D721Med (cell line): ENCODE data around the gene TM9SF1.
"Not testable (repeated sequence)": the region's sequence is repeated elsewhere in the genome, so short reads cannot be mapped to it uniquely, and the experiment has no call there.

Experiments
- DNase-seq: peaks from one replicate; pipeline ENCODE4 v3.0.0; 2011; ENCODE audit warnings: low spot score; ENCODE audit not compliant: insufficient read length
- FAIRE-seq: peaks from 2 replicates; lab custom pipeline; 2011; peaks lifted over from hg19 to GRCh38; lab: Jason Lieb, UNC
- CTCF ChIP-seq: IDR thresholded peaks from 2 replicates; pipeline ENCODE4 v1.5.1; 2012; ENCODE audit warnings: mild to moderate bottlenecking, control low read depth; ENCODE audit not compliant: insufficient read depth; ENCODE audit errors: missing control alignments

The TM9SF1 gene

GRCh38 chr14:24211311-24211710 is 16.1 kb upstream of the TM9SF1 start:
- no peak for FAIRE-seq
- no peak for DNase-seq
- TF ChIP-seq CTCF, result no peak

GRCh38 chr14:24207625-24208024 is 12.4 kb upstream of the TM9SF1 start:
- FAIRE-seq (no peak), DNase-seq (no peak)
- TF ChIP-seq CTCF, result no peak

GRCh38 chr14:24207104-24207551 is 11.9 kb upstream of the TM9SF1 start:
- no peak for FAIRE-seq
- TF ChIP-seq CTCF, result no peak
- DNase-seq, result no peak

- DNase-seq, result no peak
- FAIRE-seq, result no peak
- TF ChIP-seq CTCF, result no peak
These were observed 11.2 kb upstream of the TM9SF1 start for GRCh38 chr14:24206260-24207103.

- no peak for FAIRE-seq
- TF ChIP-seq CTCF, result no peak
- DNase-seq, result no peak
These were observed 9.2 kb upstream of the TM9SF1 start for GRCh38 chr14:24204163-24205146.

GRCh38 chr14:24203249-24203886 is 8.1 kb upstream of the TM9SF1 start:
- DNase-seq, FAIRE-seq: not testable (repeated sequence)

- DNase-seq, FAIRE-seq: not testable (repeated sequence)
These were observed 7.3 kb upstream of the TM9SF1 start for GRCh38 chr14:24202538-24202937.
